Measurements from ENCODE around the gene GOLGA6L7.
"Not testable (repeated sequence)": the region's sequence is repeated elsewhere in the genome, so short reads cannot be mapped to it uniquely, and the experiment has no call there.

Gene GOLGA6L7

DNA sequence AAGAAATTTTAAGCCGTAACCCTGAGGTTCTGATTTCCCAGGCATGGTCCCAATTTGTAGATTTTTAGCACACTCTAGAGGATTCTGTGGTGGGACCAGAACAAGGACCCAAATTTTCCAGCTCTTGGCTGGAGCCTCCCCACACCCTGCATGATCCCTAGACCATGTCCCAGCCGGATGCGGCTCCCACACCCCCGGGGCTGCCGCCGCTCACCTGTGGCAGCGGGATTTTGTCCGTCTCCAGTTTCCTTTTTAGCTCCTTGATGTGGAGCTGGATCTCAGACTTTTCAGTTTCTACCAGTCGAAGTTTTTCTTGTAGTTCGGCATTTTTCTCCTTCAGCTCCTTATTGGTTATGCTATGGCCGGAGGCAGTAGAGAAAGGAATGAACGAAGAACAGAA is 4.9 kb downstream of the GOLGA6L7 start:
- H2BK5ac ChIP-seq (ENCODE audit: low read depth, low read length, poor library complexity); H3K4me1 ChIP-seq (ENCODE audit: control insufficient read depth in 1 of 2, insufficient read depth in 2 of 2, low read length in 2 of 2); H3K4me3 ChIP-seq (ENCODE audit: low read depth, low read length); H2BK12ac ChIP-seq (ENCODE audit: low read length); H4K91ac ChIP-seq (ENCODE audit: low read depth, low read length); H3K9ac ChIP-seq (ENCODE audit: low read length); H3K27ac ChIP-seq (ENCODE audit: low read depth, low read length); H4K8ac ChIP-seq (ENCODE audit: low read depth, low read length); DNase-seq; H2BK120ac ChIP-seq (ENCODE audit: insufficient read depth, low read length, poor library complexity); H3K36me3 ChIP-seq (ENCODE audit: control insufficient read depth in 1 of 2, insufficient read depth in 2 of 2, low read length in 2 of 2); H3K4me2 ChIP-seq (ENCODE audit: low read length); H3K79me2 ChIP-seq (ENCODE audit: control insufficient read depth, insufficient read depth, low read length, poor library complexity); H3K14ac ChIP-seq (ENCODE audit: low read length); H4K12ac ChIP-seq (ENCODE audit: low read depth, low read length); H3K4ac ChIP-seq (ENCODE audit: low read depth, low read length); H2AFZ ChIP-seq (ENCODE audit: insufficient read depth, low read length, poor library complexity); H3K23ac ChIP-seq (ENCODE audit: low read length); H3K27me3 ChIP-seq (ENCODE audit: insufficient read depth, low read length); H3K9me3 ChIP-seq (ENCODE audit: insufficient read depth, low read depth, low read length); H2AK5ac ChIP-seq (ENCODE audit: low read length); H3K18ac ChIP-seq (ENCODE audit: low read length); H3K79me1 ChIP-seq (ENCODE audit: low read length): not testable (repeated sequence)
- no CpG with 5 or more reads among the region's 12 CpGs for whole genome bisulfite sequencing (ENCODE audit: extremely low coverage, insufficient coverage, insufficient read length)

DNA sequence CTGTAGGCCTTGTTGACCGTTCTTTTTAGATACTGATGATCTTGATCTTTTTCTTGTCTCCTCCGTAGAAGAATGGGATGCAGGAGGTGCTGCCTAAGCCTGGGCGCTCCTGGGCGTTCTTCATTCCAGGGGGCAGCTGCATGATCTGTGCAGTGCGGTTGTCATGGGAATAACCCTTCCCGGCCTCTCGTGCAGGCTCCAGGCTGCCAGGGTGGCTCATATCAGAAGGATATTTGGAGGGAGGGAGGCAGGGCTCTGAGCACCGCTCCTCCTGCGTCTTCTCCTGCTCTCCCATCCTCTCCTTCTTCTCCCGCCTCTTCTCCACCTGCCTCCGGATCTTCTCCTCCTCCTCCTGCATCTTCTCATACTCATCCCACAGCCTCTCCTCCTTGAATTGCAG is 6.2 kb downstream of the GOLGA6L7 start:
- H3K4me1 ChIP-seq (ENCODE audit: control insufficient read depth in 1 of 2, insufficient read depth in 2 of 2, low read length in 2 of 2); H3K79me2 ChIP-seq (ENCODE audit: control insufficient read depth, insufficient read depth, low read length, poor library complexity); H3K4ac ChIP-seq (ENCODE audit: low read depth, low read length); H2AFZ ChIP-seq (ENCODE audit: insufficient read depth, low read length, poor library complexity); H2AK5ac ChIP-seq (ENCODE audit: low read length); H4K12ac ChIP-seq (ENCODE audit: low read depth, low read length); DNase-seq; H3K4me3 ChIP-seq (ENCODE audit: low read depth, low read length); H3K9me3 ChIP-seq (ENCODE audit: insufficient read depth, low read depth, low read length); H4K91ac ChIP-seq (ENCODE audit: low read depth, low read length); H3K27me3 ChIP-seq (ENCODE audit: insufficient read depth, low read length); H3K9ac ChIP-seq (ENCODE audit: low read length); H3K23ac ChIP-seq (ENCODE audit: low read length); H2BK120ac ChIP-seq (ENCODE audit: insufficient read depth, low read length, poor library complexity); H3K27ac ChIP-seq (ENCODE audit: low read depth, low read length); H2BK5ac ChIP-seq (ENCODE audit: low read depth, low read length, poor library complexity); H3K14ac ChIP-seq (ENCODE audit: low read length); H3K36me3 ChIP-seq (ENCODE audit: control insufficient read depth in 1 of 2, insufficient read depth in 2 of 2, low read length in 2 of 2); H3K79me1 ChIP-seq (ENCODE audit: low read length); H3K4me2 ChIP-seq (ENCODE audit: low read length); H2BK12ac ChIP-seq (ENCODE audit: low read length); H4K8ac ChIP-seq (ENCODE audit: low read depth, low read length); H3K18ac ChIP-seq (ENCODE audit: low read length): not testable (repeated sequence)
- WGBS (ENCODE audit: extremely low coverage, insufficient coverage, insufficient read length): no CpG with 5 or more reads among the region's 11 CpGs

DNA sequence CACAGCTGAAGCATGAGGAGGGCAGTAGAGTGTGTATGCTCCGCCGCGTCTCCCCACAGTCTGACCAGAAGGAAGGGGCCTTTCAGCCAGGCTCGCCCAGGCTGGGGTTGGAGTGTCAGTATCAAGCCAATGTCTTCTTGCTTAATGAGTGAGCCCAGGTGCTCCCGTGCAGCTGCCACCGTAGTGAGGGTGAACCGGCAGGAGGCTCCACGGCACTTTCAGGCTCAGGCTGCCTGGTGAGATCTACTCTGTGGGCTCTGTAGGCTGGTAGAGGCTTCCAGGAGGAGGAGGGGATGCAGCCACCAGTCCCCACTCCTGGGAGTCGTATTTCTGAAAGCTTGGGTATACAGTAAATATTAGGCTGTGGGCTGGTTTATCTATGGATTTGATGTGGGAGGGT is 8.2 kb downstream of the GOLGA6L7 start:
- H3K9ac ChIP-seq (ENCODE audit: low read length); H2BK120ac ChIP-seq (ENCODE audit: insufficient read depth, low read length, poor library complexity); H4K8ac ChIP-seq (ENCODE audit: low read depth, low read length); H2BK12ac ChIP-seq (ENCODE audit: low read length); H3K4me3 ChIP-seq (ENCODE audit: low read depth, low read length); H3K79me1 ChIP-seq (ENCODE audit: low read length); H3K18ac ChIP-seq (ENCODE audit: low read length); DNase-seq; H3K79me2 ChIP-seq (ENCODE audit: control insufficient read depth, insufficient read depth, low read length, poor library complexity); H2BK5ac ChIP-seq (ENCODE audit: low read depth, low read length, poor library complexity); H3K9me3 ChIP-seq (ENCODE audit: insufficient read depth, low read depth, low read length); H3K27ac ChIP-seq (ENCODE audit: low read depth, low read length); H2AK5ac ChIP-seq (ENCODE audit: low read length); H3K27me3 ChIP-seq (ENCODE audit: insufficient read depth, low read length); H3K4me2 ChIP-seq (ENCODE audit: low read length); H2AFZ ChIP-seq (ENCODE audit: insufficient read depth, low read length, poor library complexity); H3K4me1 ChIP-seq (ENCODE audit: control insufficient read depth in 1 of 2, insufficient read depth in 2 of 2, low read length in 2 of 2); H3K14ac ChIP-seq (ENCODE audit: low read length); H4K91ac ChIP-seq (ENCODE audit: low read depth, low read length); H3K4ac ChIP-seq (ENCODE audit: low read depth, low read length); H4K12ac ChIP-seq (ENCODE audit: low read depth, low read length); H3K36me3 ChIP-seq (ENCODE audit: control insufficient read depth in 1 of 2, insufficient read depth in 2 of 2, low read length in 2 of 2); H3K23ac ChIP-seq (ENCODE audit: low read length): not testable (repeated sequence)
- no CpG with 5 or more reads among the region's 9 CpGs for WGBS (ENCODE audit: extremely low coverage, insufficient coverage, insufficient read length)

DNA sequence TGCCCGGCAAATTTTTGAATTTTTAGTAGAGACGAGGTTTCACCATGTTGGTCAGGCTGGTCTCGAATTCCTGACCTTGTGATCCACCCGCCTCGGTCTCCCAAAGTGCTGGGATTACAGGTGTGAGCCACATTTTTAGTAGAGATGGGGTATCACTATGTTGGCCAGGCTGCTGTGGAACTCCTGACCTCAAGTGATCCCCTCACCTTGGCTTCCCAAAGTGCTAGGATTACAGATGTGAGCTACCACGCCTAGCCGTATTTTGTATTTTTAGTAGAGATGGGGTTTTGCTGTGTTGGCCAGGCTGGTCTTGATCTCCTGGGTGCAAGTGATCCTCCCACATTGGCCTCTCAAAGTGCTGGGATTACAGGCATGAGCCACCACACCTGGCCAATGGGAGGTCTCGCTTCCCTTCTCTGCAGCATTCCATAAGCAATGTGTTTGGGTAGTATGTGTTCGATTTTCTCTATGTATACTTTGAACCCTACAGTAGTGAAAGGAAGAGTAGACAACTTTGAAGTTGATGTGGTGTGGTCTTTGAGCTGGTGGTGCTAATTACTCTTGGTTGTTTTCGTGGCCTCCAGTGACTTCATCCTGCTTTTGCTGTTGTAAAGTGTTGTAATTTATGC is 13.4 kb downstream of the GOLGA6L7 start:
- not testable (repeated sequence) for H2BK12ac ChIP-seq (ENCODE audit: low read length); H4K8ac ChIP-seq (ENCODE audit: low read depth, low read length); H3K36me3 ChIP-seq (ENCODE audit: control insufficient read depth in 1 of 2, insufficient read depth in 2 of 2, low read length in 2 of 2); H3K79me1 ChIP-seq (ENCODE audit: low read length); H3K4ac ChIP-seq (ENCODE audit: low read depth, low read length); H2BK120ac ChIP-seq (ENCODE audit: insufficient read depth, low read length, poor library complexity); H2AFZ ChIP-seq (ENCODE audit: insufficient read depth, low read length, poor library complexity); H3K4me1 ChIP-seq (ENCODE audit: control insufficient read depth in 1 of 2, insufficient read depth in 2 of 2, low read length in 2 of 2); H3K79me2 ChIP-seq (ENCODE audit: control insufficient read depth, insufficient read depth, low read length, poor library complexity); H3K27me3 ChIP-seq (ENCODE audit: insufficient read depth, low read length); DNase-seq; H3K9me3 ChIP-seq (ENCODE audit: insufficient read depth, low read depth, low read length); H4K12ac ChIP-seq (ENCODE audit: low read depth, low read length); H3K4me2 ChIP-seq (ENCODE audit: low read length); H3K18ac ChIP-seq (ENCODE audit: low read length); H4K91ac ChIP-seq (ENCODE audit: low read depth, low read length); H2AK5ac ChIP-seq (ENCODE audit: low read length); H3K4me3 ChIP-seq (ENCODE audit: low read depth, low read length); H3K9ac ChIP-seq (ENCODE audit: low read length); H3K27ac ChIP-seq (ENCODE audit: low read depth, low read length); H2BK5ac ChIP-seq (ENCODE audit: low read depth, low read length, poor library complexity); H3K23ac ChIP-seq (ENCODE audit: low read length); H3K14ac ChIP-seq (ENCODE audit: low read length)
- no CpG with 5 or more reads among the region's 10 CpGs for WGBS (ENCODE audit: extremely low coverage, insufficient coverage, insufficient read length)
